Fibroblast of lung (primary cell): ENCODE measurements around the gene CMSS1. TPM values are rescaled to one million over a fixed set of nuclear protein-coding genes. Genes with fewer than 3 reads are reported as not detected.
A peak's percentile ranks its signal among the peaks of the same experiment; 100 is the strongest.

Experiments used
- DNase-seq, 2 donors: peaks; one replicate each; pipeline versions ENCODE4 v3.0.0 to v3.0.0-alpha.2; 2010; ENCODE audit warnings: low read depth in 2 of 2
- H2AFZ ChIP-seq: 2 replicates; pipeline ENCODE4 v1.5.1; 2012; ENCODE audit warnings: low read length, control low read depth, inconsistent platforms
- H3K27ac ChIP-seq: 2 replicates; pipeline ENCODE4 v1.5.1; 2011; ENCODE audit warnings: low read length, control low read depth; ENCODE audit not compliant: insufficient read depth
- H3K27me3 ChIP-seq: 2 replicates; pipeline ENCODE4 v1.5.1; 2011; ENCODE audit warnings: mild to moderate bottlenecking, low read length; ENCODE audit not compliant: control insufficient read depth, insufficient read depth
- H3K36me3 ChIP-seq: 2 replicates; pipeline ENCODE4 v1.5.1; 2011; ENCODE audit warnings: low read length; ENCODE audit not compliant: control insufficient read depth, insufficient read depth
- H3K4me1 ChIP-seq: 2 replicates; pipeline ENCODE4 v1.5.1; 2011; ENCODE audit warnings: low read length; ENCODE audit not compliant: control insufficient read depth, insufficient read depth; ENCODE audit errors: extremely low read depth
- H3K4me2 ChIP-seq: 2 replicates; pipeline ENCODE4 v1.5.1; 2011; ENCODE audit warnings: low read length, control low read depth; ENCODE audit not compliant: insufficient read depth; ENCODE audit errors: extremely low read depth
- H3K4me3 ChIP-seq, 4 experiments: fragments of 200-600 bp in 1 of 4; sonication (generic) in 1 of 4; replicated peaks in 1 of 4; 2 replicates each; pipeline ENCODE4 v1.5.1; 2011 to 2016; ENCODE audit warnings: low read length in 4 of 4, low read depth in 3 of 4, mild to moderate bottlenecking in 3 of 4, control low read depth in 2 of 4, inconsistent platforms in 1 of 4, mixed read lengths in 1 of 4; ENCODE audit not compliant: insufficient read depth in 1 of 4; ENCODE audit errors: control extremely low read depth in 1 of 4
- H3K79me2 ChIP-seq: 2 replicates; pipeline ENCODE4 v1.5.1; 2012; ENCODE audit warnings: mild to moderate bottlenecking, low read length, inconsistent platforms; ENCODE audit not compliant: control insufficient read depth, insufficient read depth
- H3K9ac ChIP-seq: 2 replicates; pipeline ENCODE4 v1.5.1; 2011; ENCODE audit warnings: mild to moderate bottlenecking, low read length, control low read depth; ENCODE audit not compliant: insufficient read depth
- H3K9me3 ChIP-seq: 2 replicates; pipeline ENCODE4 v1.5.1; 2012; ENCODE audit warnings: low read depth, low read length; ENCODE audit not compliant: control insufficient read depth, insufficient read depth
- H4K20me1 ChIP-seq: 2 replicates; pipeline ENCODE4 v1.5.1; 2011; ENCODE audit warnings: low read length; ENCODE audit not compliant: control insufficient read depth, insufficient read depth; ENCODE audit errors: extremely low read depth
- CTCF ChIP-seq, 2 donors: IDR thresholded peaks in 1 of 2; conservative IDR thresholded peaks in 1 of 2; 1 replicate in 1 of 2; 2 replicates in 1 of 2; pipeline ENCODE4 v1.5.1; 2011 to 2012; ENCODE audit warnings: low read length in 2 of 2, control low read depth in 1 of 2, inconsistent platforms in 1 of 2, low read depth in 1 of 2, mild to moderate bottlenecking in 1 of 2
- EZH2 ChIP-seq: IDR thresholded peaks from 2 replicates; pipeline ENCODE4 v1.5.1; 2012; ENCODE audit warnings: low read length, control low read depth, mild to moderate bottlenecking; ENCODE audit errors: missing control alignments
- polyA plus RNA-seq, 2 donors: library from polyadenylated mRNA; depleted of rRNA in 1 of 2; stranded (reverse) in 1 of 2; unstranded in 1 of 2; fragments of >200 nt; gene quantifications; 2 replicates each; pipeline ENCODE4 v1.2.1, GENCODE V29; 2011 to 2012; ENCODE audit warnings: missing spikeins in 1 of 2
- total RNA-seq: library from RNA; depleted of rRNA; stranded (reverse); fragments of >200 nt; gene quantifications from 2 replicates; pipeline ENCODE4 v1.2.1, GENCODE V29; 2014

The CMSS1 gene
- total and polyA plus RNA-seq, 2 donors (not counting 1 experiment from before 2014, with no cell fraction given) = 6.9 to 13.2 TPM

- Histone ChIP-seq H2AFZ (no peak overlapping the region), H3K27ac (no peak overlapping the region), H3K4me1 (peaks cover 13% of the 10 kb centered on the region), H3K79me2 (no peaks in the 10 kb centered on the region), H3K27me3 (no peaks in the 10 kb centered on the region), H3K9me3 (no peaks in the 10 kb centered on the region), H3K4me2 (no peak overlapping the region), H3K4me3 (no peak overlapping the region), H4K20me1 (no peaks in the 10 kb centered on the region), H3K9ac (no peak overlapping the region), H3K36me3 (no peaks in the 10 kb centered on the region)
- DNase-seq = peak in 1 of 2 donors; percentile 16
- TF ChIP-seq CTCF (conservative IDR thresholded peaks at IDR 0.05 in 1 of 2, IDR thresholded peaks at IDR 0.05 in 1 of 2; ENCODE audit: low read depth in 1 of 2, low read length in 2 of 2) (no peak), EZH2 (no peak)
These were observed 341.3 kb downstream of the CMSS1 start for GRCh38 chr3:100158918-100159330.

DNA sequence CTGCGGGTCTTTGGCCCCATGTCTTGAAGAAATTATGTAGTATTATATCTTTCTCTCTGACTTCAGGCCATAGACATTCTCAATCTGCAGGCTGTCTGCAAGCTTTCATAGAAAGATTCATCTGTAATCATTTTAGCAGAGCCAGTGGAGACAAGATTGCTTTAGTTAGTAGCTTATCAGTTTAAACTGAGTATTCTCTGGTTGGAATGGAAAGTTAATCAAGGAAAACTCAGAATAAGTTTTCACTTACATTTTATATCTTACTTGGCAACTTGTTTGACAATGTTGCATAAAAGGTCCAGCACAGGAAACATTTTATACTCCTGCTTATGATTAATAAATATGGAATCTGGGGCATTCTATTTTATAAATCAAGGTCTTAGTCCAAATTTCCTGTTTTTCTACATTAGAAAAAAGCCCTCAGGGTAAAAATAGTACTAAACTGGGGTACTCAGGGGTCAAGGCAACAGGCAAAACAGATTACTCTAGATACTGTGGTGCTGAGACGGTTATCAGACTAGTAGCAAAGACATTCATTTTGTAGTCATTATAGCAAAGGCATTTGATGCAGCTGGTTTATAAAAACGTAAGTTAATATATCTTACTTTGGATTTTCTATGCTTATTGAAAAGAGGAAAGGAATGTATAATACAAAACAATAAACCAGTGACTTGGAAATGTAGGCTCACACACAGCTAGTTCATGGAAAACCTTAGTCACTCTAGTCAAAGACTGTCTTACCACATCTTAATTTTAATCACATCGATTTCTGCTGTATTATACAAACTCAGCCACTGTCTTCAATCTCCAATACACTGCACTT lies 341.9 kb downstream of the CMSS1 start:
- Histone ChIP-seq H4K20me1 (no peaks in the 10 kb centered on the region), H3K9me3 (no peaks in the 10 kb centered on the region), H3K4me3 (no peak overlapping the region), H3K27me3 (no peaks in the 10 kb centered on the region), H3K4me2 (peak overlapping the region; percentile 56), H3K4me1 (peaks cover 13% of the 10 kb centered on the region), H3K79me2 (no peaks in the 10 kb centered on the region), H3K9ac (no peak overlapping the region), H3K36me3 (no peaks in the 10 kb centered on the region), H2AFZ (no peak overlapping the region), H3K27ac (peak overlapping the region; percentile 59)
- peak; percentile 44 to 84 for DNase-seq
- TF ChIP-seq EZH2 (no peak), CTCF (conservative IDR thresholded peaks at IDR 0.05 in 1 of 2, IDR thresholded peaks at IDR 0.05 in 1 of 2; ENCODE audit: low read depth in 1 of 2, low read length in 2 of 2) (no peak)

DNA sequence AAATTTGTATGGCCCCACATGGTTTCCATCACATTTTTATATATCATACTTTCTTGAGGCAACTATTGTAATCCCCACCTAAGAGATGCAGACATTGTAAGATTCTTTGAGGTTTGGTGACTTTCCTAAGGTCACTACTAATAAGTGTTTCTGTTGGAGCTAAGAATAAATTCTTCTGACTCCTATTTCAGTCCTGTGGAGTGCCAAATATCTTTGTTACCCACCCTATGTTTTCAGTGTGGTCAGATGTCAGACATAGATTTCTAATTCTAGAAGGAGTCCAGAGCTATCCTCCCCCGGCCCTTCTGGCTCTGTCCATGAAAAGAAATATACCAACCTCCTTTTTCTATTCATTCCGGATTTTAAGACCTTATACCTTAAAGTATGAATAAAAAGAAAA lies 342.9 kb downstream of the CMSS1 start:
- TF ChIP-seq EZH2 = no peak
- TF ChIP-seq CTCF (conservative IDR thresholded peaks at IDR 0.05 in 1 of 2, IDR thresholded peaks at IDR 0.05 in 1 of 2; ENCODE audit: low read depth in 1 of 2, low read length in 2 of 2) = no peak
- no peaks in the 10 kb centered on the region for H4K20me1 ChIP-seq
- H3K27me3 ChIP-seq = no peaks in the 10 kb centered on the region
- peak in 1 of 2 donors; percentile 65 for DNase-seq
- no peaks in the 10 kb centered on the region for H3K9me3 ChIP-seq
- H3K4me1 ChIP-seq = peaks cover 13% of the 10 kb centered on the region
- H2AFZ ChIP-seq = no peak overlapping the region
- no peak overlapping the region for H3K4me3 ChIP-seq
- no peak overlapping the region for H3K9ac ChIP-seq
- no peak overlapping the region for H3K27ac ChIP-seq
- no peaks in the 10 kb centered on the region for H3K36me3 ChIP-seq
- no peaks in the 10 kb centered on the region for H3K79me2 ChIP-seq
- H3K4me2 ChIP-seq = no peak overlapping the region
